ENCODE data around the gene BRIP1.

The BRIP1 gene

GRCh38 chr17:61648587-61648986 is 214.7 kb downstream of the BRIP1 start:
- no peak for DNase-seq

GRCh38 chr17:61647047-61647446 is 216.3 kb downstream of the BRIP1 start:
- DNase-seq: no peak

- DNase-seq: no peak
Measured at GRCh38 chr17:61646482-61646881, 216.8 kb downstream of the BRIP1 start.

- no peak for DNase-seq
Measured at GRCh38 chr17:61645920-61646319, 217.4 kb downstream of the BRIP1 start.

GRCh38 chr17:61644800-61645774 is 218.2 kb downstream of the BRIP1 start:
- DNase-seq: no peak

- no peak for DNase-seq
Measured at GRCh38 chr17:61642768-61643167, 220.6 kb downstream of the BRIP1 start.

- no peak for DNase-seq
Measured at GRCh38 chr17:61641715-61642114, 221.6 kb downstream of the BRIP1 start.

GRCh38 chr17:61641084-61641483 is 222.2 kb downstream of the BRIP1 start:
- DNase-seq: no peak

GRCh38 chr17:61639818-61640217 is 223.5 kb downstream of the BRIP1 start:
- no peak for DNase-seq

- DNase-seq: no peak
Measured at GRCh38 chr17:61638087-61638486, 225.2 kb downstream of the BRIP1 start.

- no peak for DNase-seq
Measured at GRCh38 chr17:61635913-61636432, 227.4 kb downstream of the BRIP1 start.

GRCh38 chr17:61634942-61635538 is 228.3 kb downstream of the BRIP1 start:
- DNase-seq: no peak

- no peak for DNase-seq
Measured at GRCh38 chr17:61634011-61634539, 229.3 kb downstream of the BRIP1 start.

- no peak for DNase-seq
Measured at GRCh38 chr17:61632826-61633225, 230.5 kb downstream of the BRIP1 start.

- no peak for DNase-seq
Measured at GRCh38 chr17:61631800-61632199, 231.5 kb downstream of the BRIP1 start.

Data from NCI-H187 treated with DMSO at 0.1 percent for 48 hours (cell line).